Nephron progenitor cell (in vitro differentiated cells): ENCODE measurements around the gene METTL4.
A peak's percentile ranks its signal among the peaks of the same experiment; 100 is the strongest.

Experiments used
- DNase-seq: peaks from one replicate; pipeline ENCODE4 v3.0.0; 2021
- H3K27ac Mint-ChIP-seq: 2 replicates; pipeline ENCODE4 v1.8.0; 2021; ENCODE audit warnings: mild to moderate bottlenecking, moderate library complexity, mixed read lengths
- H3K27me3 Mint-ChIP-seq: 2 replicates; pipeline ENCODE4 v1.8.0; 2021; ENCODE audit warnings: mild to moderate bottlenecking, low read depth, mixed read lengths; ENCODE audit not compliant: poor library complexity
- H3K36me3 Mint-ChIP-seq: 2 replicates; pipeline ENCODE4 v1.8.0; 2021; ENCODE audit warnings: low read depth, mixed read lengths
- H3K4me1 Mint-ChIP-seq: 2 replicates; pipeline ENCODE4 v1.8.0; 2021; ENCODE audit warnings: mixed read lengths
- H3K4me3 Mint-ChIP-seq: 2 replicates; pipeline ENCODE4 v1.8.0; 2021; ENCODE audit warnings: mild to moderate bottlenecking, moderate library complexity, mixed read lengths
- H3K9me3 Mint-ChIP-seq: 2 replicates; pipeline ENCODE4 v1.8.0; 2021; ENCODE audit warnings: mild to moderate bottlenecking, moderate library complexity, mixed read lengths
- TF ChIP-seq, protein P1 (sequence below): fragments of 200-600 bp; sonication (generic); IDR thresholded peaks from 2 replicates; pipeline ENCODE4 v1.5.0; 2021; ENCODE audit warnings: antibody characterized with exemption

The METTL4 gene

DNA sequence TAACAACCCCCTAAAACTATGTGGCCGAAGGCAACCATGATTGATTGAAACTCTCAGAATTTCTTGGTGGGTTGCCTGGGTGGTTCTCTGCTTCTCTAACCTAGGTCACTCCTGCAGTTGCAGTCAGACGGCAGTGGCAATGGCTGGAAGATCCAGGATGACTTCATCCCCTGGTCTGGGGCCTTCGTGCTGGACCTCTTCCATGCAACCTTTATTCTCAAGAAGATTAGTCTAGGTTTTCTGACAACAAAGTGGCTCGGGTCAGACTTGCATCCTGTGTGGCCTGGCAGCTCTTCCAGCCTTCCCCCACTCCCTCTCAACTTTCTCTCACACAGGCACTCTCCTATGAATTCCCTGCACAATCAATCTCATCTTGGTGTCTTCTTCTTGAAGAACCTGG is 76.4 kb downstream of the METTL4 start:
- no peak overlapping the region for H3K4me3 Mint-ChIP-seq
- no peaks in the 10 kb centered on the region for H3K27me3 Mint-ChIP-seq
- no peak for DNase-seq
- peaks cover 39% of the 10 kb centered on the region for H3K4me1 Mint-ChIP-seq
- TF ChIP-seq, protein P1, sequence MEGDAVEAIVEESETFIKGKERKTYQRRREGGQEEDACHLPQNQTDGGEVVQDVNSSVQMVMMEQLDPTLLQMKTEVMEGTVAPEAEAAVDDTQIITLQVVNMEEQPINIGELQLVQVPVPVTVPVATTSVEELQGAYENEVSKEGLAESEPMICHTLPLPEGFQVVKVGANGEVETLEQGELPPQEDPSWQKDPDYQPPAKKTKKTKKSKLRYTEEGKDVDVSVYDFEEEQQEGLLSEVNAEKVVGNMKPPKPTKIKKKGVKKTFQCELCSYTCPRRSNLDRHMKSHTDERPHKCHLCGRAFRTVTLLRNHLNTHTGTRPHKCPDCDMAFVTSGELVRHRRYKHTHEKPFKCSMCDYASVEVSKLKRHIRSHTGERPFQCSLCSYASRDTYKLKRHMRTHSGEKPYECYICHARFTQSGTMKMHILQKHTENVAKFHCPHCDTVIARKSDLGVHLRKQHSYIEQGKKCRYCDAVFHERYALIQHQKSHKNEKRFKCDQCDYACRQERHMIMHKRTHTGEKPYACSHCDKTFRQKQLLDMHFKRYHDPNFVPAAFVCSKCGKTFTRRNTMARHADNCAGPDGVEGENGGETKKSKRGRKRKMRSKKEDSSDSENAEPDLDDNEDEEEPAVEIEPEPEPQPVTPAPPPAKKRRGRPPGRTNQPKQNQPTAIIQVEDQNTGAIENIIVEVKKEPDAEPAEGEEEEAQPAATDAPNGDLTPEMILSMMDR: no peak
- peak overlapping the region; percentile 53 for H3K27ac Mint-ChIP-seq
- H3K9me3 Mint-ChIP-seq: peaks cover 3% of the 10 kb centered on the region
- H3K36me3 Mint-ChIP-seq: no peaks in the 10 kb centered on the region
